T-cell (primary cell): ENCODE data around the gene PIP5K1C. TPM values are rescaled to one million over a fixed set of nuclear protein-coding genes. Genes with fewer than 3 reads are reported as not detected.

ENCODE experiments used
- ATAC-seq, 4 experiments: fragments of 200-7000 bp in 3 of 4; fragments of 150-1000 bp in 1 of 4; cut with Tn5 transposase; replicated peaks in 1 of 4; 1 replicate in 3 of 4; 2 replicates in 1 of 4; pipeline ENCODE4 v1.10.0; 2021; ENCODE audit warnings: moderate library complexity in 3 of 4, mild to moderate bottlenecking in 2 of 4, moderate number of reproducible peaks in 1 of 4
- CTCF ChIA-PET, 2 donors: fragments of 300-600 bp; sonication (Branson Sonifier 250); formaldehyde crosslinking; loops; one replicate each; lab custom pipeline; 2022; ENCODE audit warnings: antibody characterized with exemption in 2 of 2; lab: Charles Lee
- POLR2A ChIA-PET, 2 donors: fragments of 300-600 bp; sonication (Branson Sonifier 250); formaldehyde crosslinking; loops; one replicate each; lab custom pipeline; 2022; ENCODE audit warnings: antibody characterized with exemption in 2 of 2; lab: Charles Lee
- DNase-seq, 35 experiments: peaks; one replicate each; pipeline versions ENCODE4 v3.0.0 to v3.0.0-alpha.2; 2013 to 2023
- H3K27ac ChIP-seq: one replicate; pipeline ENCODE4 v1.5.1; 2013; ENCODE audit warnings: low read length
- H3K27me3 ChIP-seq, 2 experiments: replicated peaks in 1 of 2; 1 replicate in 1 of 2; 2 replicates in 1 of 2; pipeline versions ENCODE4 v1.6.1 to v1.7.0; 2013; ENCODE audit warnings: low read length in 1 of 2, mixed read lengths in 1 of 2; ENCODE audit not compliant: control insufficient read depth in 2 of 2, insufficient read depth in 2 of 2; ENCODE audit errors: extremely low read depth in 1 of 2
- H3K36me3 ChIP-seq, 2 donors: 1 replicate in 1 of 2; 2 replicates in 1 of 2; pipeline versions ENCODE4 v1.6.1 to v1.7.0; 2013; ENCODE audit warnings: low read length in 1 of 2; ENCODE audit not compliant: control insufficient read depth in 2 of 2, insufficient read depth in 1 of 2; ENCODE audit errors: extremely low read depth in 1 of 2
- H3K4me1 ChIP-seq, 2 experiments: 1 replicate in 1 of 2; 2 replicates in 1 of 2; pipeline versions ENCODE4 v1.6.1 to v1.7.0; 2013; ENCODE audit warnings: low read length in 2 of 2, mixed read lengths in 1 of 2; ENCODE audit not compliant: insufficient read depth in 2 of 2, control insufficient read depth in 1 of 2; ENCODE audit errors: extremely low read depth in 1 of 2
- H3K4me3 ChIP-seq, 2 donors: 1 replicate in 1 of 2; 2 replicates in 1 of 2; pipeline versions ENCODE4 v1.5.1 to v1.7.0; 2013; ENCODE audit warnings: mild to moderate bottlenecking in 2 of 2, low read length in 1 of 2, moderate library complexity in 1 of 2; ENCODE audit not compliant: control insufficient read depth in 1 of 2; ENCODE audit errors: extremely low read depth in 1 of 2
- H3K9me3 ChIP-seq: 2 replicates; pipeline ENCODE4 v1.7.0; 2013
- H3K27ac Mint-ChIP-seq, 2 donors: one replicate each; pipeline ENCODE4 v1.8.0; 2020 to 2021; ENCODE audit warnings: mild to moderate bottlenecking in 2 of 2, mixed read lengths in 2 of 2
- H3K27me3 Mint-ChIP-seq, 2 donors: one replicate each; pipeline ENCODE4 v1.8.0; 2021 to 2022; ENCODE audit warnings: mixed read lengths in 2 of 2
- H3K36me3 Mint-ChIP-seq: one replicate; pipeline ENCODE4 v1.8.0; 2021; ENCODE audit warnings: mixed read lengths
- H3K4me1 Mint-ChIP-seq, 3 donors: one replicate each; pipeline ENCODE4 v1.8.0; 2020 to 2022; ENCODE audit warnings: mixed read lengths in 3 of 3, mild to moderate bottlenecking in 1 of 3
- H3K4me3 Mint-ChIP-seq, 3 donors: one replicate each; pipeline ENCODE4 v1.8.0; 2020 to 2022; ENCODE audit warnings: mild to moderate bottlenecking in 3 of 3, mixed read lengths in 3 of 3, moderate library complexity in 3 of 3
- H3K9me3 Mint-ChIP-seq, 3 donors: one replicate each; pipeline ENCODE4 v1.8.0; 2020 to 2022; ENCODE audit warnings: mixed read lengths in 3 of 3
- WGBS: methylation state at CpG from one replicate; pipeline ENCODE4 v1.1.5; 2013; ENCODE audit warnings: missing lambda C conversion rate; ENCODE audit not compliant: insufficient coverage; 5-methylcytosine and 5-hydroxymethylcytosine counted together
- total RNA-seq, 35 experiments: library from RNA in 6 of 35; stranded (reverse) in 6 of 35; fragments of 120-200 nt in 1 of 35; gene quantifications; one replicate each; pipeline versions ENCODE4 v1.2.1 to v1.2.4 and lab custom pipeline; 2013 to 2026

The PIP5K1C gene
- total RNA-seq, 5 donors from 2014 or later (not counting 1 experiment from before 2014, with no cell fraction given): 25.6 to 35.0 (median 32.1) TPM

GRCh38 chr19:3661284-3662238 lies 38.7 kb downstream of the PIP5K1C start:
- ChIA-PET POLR2A (no interaction called here), CTCF (no interaction called here)
- H3K4me1 ChIP-seq: peaks cover 0 to 8% of the 10 kb centered on the region in 2 experiments
- no peaks in the 10 kb centered on the region for H3K9me3 Mint-ChIP-seq
- H3K27me3 ChIP-seq: no peaks in the 10 kb centered on the region
- peaks cover 26% of the 10 kb centered on the region for H3K36me3 Mint-ChIP-seq
- H3K4me1 Mint-ChIP-seq: peaks cover 6 to 8% (median 6%) of the 10 kb centered on the region in 3 donors
- no peak for DNase-seq
- no peaks in the 10 kb centered on the region for H3K27me3 Mint-ChIP-seq
- no peaks in the 10 kb centered on the region for H3K9me3 ChIP-seq
- no peak overlapping the region for H3K4me3 ChIP-seq
- ATAC-seq: no peak
- H3K36me3 ChIP-seq: peaks cover 21 to 36% of the 10 kb centered on the region in 2 donors
- no peak overlapping the region for H3K27ac Mint-ChIP-seq
- no peak overlapping the region for H3K4me3 Mint-ChIP-seq
- 94% methylated on average over 29 of the region's 34 CpGs for WGBS
- no peak overlapping the region for H3K27ac ChIP-seq

- no peak overlapping the region for H3K4me3 Mint-ChIP-seq
- no peaks in the 10 kb centered on the region for H3K27me3 Mint-ChIP-seq
- peak overlapping the region in 1 of 2 donors; percentile 1 for H3K27ac Mint-ChIP-seq
- H3K27ac ChIP-seq: no peak overlapping the region
- CTCF ChIA-PET: no interaction called here
- H3K27me3 ChIP-seq: no peaks in the 10 kb centered on the region
- H3K4me3 ChIP-seq: no peak overlapping the region
- no peaks in the 10 kb centered on the region for H3K9me3 ChIP-seq
- H3K4me1 ChIP-seq: peaks cover 0 to 2% of the 10 kb centered on the region in 2 experiments
- WGBS: 93% methylated on average over 15 of the region's 23 CpGs
- H3K36me3 Mint-ChIP-seq: peaks cover 26% of the 10 kb centered on the region
- ATAC-seq (no peak), DNase-seq (no peak)
- H3K9me3 Mint-ChIP-seq: no peaks in the 10 kb centered on the region
- H3K36me3 ChIP-seq: peaks cover 28 to 40% of the 10 kb centered on the region in 2 donors
- POLR2A ChIA-PET: no interaction called here
- peaks cover 0 to 1% (median 0%) of the 10 kb centered on the region in 3 donors for H3K4me1 Mint-ChIP-seq
These were observed 39.6 kb downstream of the PIP5K1C start for GRCh38 chr19:3660493-3661219.

GRCh38 chr19:3659746-3660112 lies 40.5 kb downstream of the PIP5K1C start:
- Mint-ChIP-seq H3K9me3 (no peaks in the 10 kb centered on the region), H3K27ac (no peak overlapping the region), H3K4me3 (no peak overlapping the region), H3K4me1 (peaks cover 0 to 1% (median 0%) of the 10 kb centered on the region in 3 donors), H3K27me3 (no peaks in the 10 kb centered on the region), H3K36me3 (peaks cover 26% of the 10 kb centered on the region)
- H3K27ac ChIP-seq: no peak overlapping the region
- no peaks in the 10 kb centered on the region for H3K4me1 ChIP-seq
- no peak overlapping the region for H3K4me3 ChIP-seq
- no peaks in the 10 kb centered on the region for H3K9me3 ChIP-seq
- ATAC-seq (no peak), DNase-seq (no peak)
- ChIA-PET CTCF (no interaction called here), POLR2A (no interaction called here)
- no peaks in the 10 kb centered on the region for H3K27me3 ChIP-seq
- WGBS: 94% methylated on average over 19 of the region's 22 CpGs
- peaks cover 30 to 40% of the 10 kb centered on the region in 2 donors for H3K36me3 ChIP-seq

- 94% methylated on average over 32 of the region's 37 CpGs for WGBS
- H3K27ac Mint-ChIP-seq: no peak overlapping the region
- ChIA-PET POLR2A (no interaction called here), CTCF (no interaction called here)
- no peak overlapping the region for H3K4me3 Mint-ChIP-seq
- H3K9me3 Mint-ChIP-seq: no peaks in the 10 kb centered on the region
- H3K27ac ChIP-seq: no peak overlapping the region
- no peaks in the 10 kb centered on the region for H3K9me3 ChIP-seq
- no peaks in the 10 kb centered on the region for H3K4me1 ChIP-seq
- DNase-seq: no peak
- H3K27me3 ChIP-seq: no peaks in the 10 kb centered on the region
- no peak for ATAC-seq
- H3K36me3 ChIP-seq: peaks cover 30 to 40% of the 10 kb centered on the region in 2 donors
- no peaks in the 10 kb centered on the region for H3K27me3 Mint-ChIP-seq
- H3K4me3 ChIP-seq: no peak overlapping the region
- H3K36me3 Mint-ChIP-seq: peaks cover 26% of the 10 kb centered on the region
- H3K4me1 Mint-ChIP-seq: peaks cover 0 to 1% (median 0%) of the 10 kb centered on the region in 3 donors
These were observed 41.2 kb downstream of the PIP5K1C start for GRCh38 chr19:3658870-3659745.

- Histone ChIP-seq H3K27me3 (no peaks in the 10 kb centered on the region), H3K4me3 (no peak overlapping the region), H3K27ac (no peak overlapping the region), H3K4me1 (no peaks in the 10 kb centered on the region), H3K36me3 (peaks cover 26 to 35% of the 10 kb centered on the region in 2 donors), H3K9me3 (no peaks in the 10 kb centered on the region)
- Mint-ChIP-seq H3K36me3 (peaks cover 23% of the 10 kb centered on the region), H3K4me3 (no peak overlapping the region), H3K4me1 (peaks cover 0 to 1% (median 0%) of the 10 kb centered on the region in 3 donors), H3K27ac (no peak overlapping the region), H3K27me3 (no peaks in the 10 kb centered on the region), H3K9me3 (no peaks in the 10 kb centered on the region)
- ChIA-PET CTCF (no interaction called here), POLR2A (no interaction called here)
- 91% methylated on average over 33 of the region's 39 CpGs for WGBS
- no peak for DNase-seq
- no peak for ATAC-seq
These were observed 42.0 kb downstream of the PIP5K1C start for GRCh38 chr19:3658004-3658869.
